ENCODE results near the gene CDH22. TPM values are rescaled to one million over a fixed set of nuclear protein-coding genes. Genes with fewer than 3 reads are reported as not detected.

The CDH22 gene
- polyA plus RNA-seq, 1 donor from 2014 or later = 2.1 TPM

DNA sequence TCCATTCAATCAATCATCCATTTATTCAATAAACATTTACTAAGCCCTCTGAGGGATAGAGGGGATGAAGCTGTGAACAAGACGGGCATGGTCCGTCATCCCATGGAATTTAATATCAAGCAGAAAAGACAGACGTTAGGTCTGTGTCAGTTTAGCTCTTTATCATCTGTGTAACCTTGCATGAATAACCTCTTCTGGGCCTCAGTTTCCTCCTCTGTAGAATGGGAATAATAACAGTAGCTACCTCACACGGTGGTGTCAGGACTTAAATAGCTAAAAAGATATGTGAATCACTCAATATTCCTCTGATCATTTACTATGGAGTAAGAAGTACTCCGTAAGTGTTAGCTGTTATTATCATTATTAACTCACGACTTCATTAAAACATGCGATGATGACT, 21.3 kb downstream of the CDH22 start:
- TF ChIP-seq POLR2AphosphoS5 (IDR thresholded peaks at IDR 0.05) (no peak), TAF1 (IDR thresholded peaks at IDR 0.05; ENCODE audit: low read depth) (no peak), MXI1 (conservative IDR thresholded peaks at IDR 0.05; ENCODE audit: poor library complexity, severe bottlenecking) (no peak), EZH2 (IDR thresholded peaks at IDR 0.05; ENCODE audit: borderline replicate concordance, insufficient read depth, low read length, poor library complexity, severe bottlenecking) (no peak), RAD21 (conservative IDR thresholded peaks at IDR 0.05) (no peak), EP300 (conservative IDR thresholded peaks at IDR 0.05; ENCODE audit: poor library complexity, severe bottlenecking) (no peak), SMC3 (conservative IDR thresholded peaks at IDR 0.05; ENCODE audit: poor library complexity) (no peak)
- TF ChIP-seq, protein P1, sequence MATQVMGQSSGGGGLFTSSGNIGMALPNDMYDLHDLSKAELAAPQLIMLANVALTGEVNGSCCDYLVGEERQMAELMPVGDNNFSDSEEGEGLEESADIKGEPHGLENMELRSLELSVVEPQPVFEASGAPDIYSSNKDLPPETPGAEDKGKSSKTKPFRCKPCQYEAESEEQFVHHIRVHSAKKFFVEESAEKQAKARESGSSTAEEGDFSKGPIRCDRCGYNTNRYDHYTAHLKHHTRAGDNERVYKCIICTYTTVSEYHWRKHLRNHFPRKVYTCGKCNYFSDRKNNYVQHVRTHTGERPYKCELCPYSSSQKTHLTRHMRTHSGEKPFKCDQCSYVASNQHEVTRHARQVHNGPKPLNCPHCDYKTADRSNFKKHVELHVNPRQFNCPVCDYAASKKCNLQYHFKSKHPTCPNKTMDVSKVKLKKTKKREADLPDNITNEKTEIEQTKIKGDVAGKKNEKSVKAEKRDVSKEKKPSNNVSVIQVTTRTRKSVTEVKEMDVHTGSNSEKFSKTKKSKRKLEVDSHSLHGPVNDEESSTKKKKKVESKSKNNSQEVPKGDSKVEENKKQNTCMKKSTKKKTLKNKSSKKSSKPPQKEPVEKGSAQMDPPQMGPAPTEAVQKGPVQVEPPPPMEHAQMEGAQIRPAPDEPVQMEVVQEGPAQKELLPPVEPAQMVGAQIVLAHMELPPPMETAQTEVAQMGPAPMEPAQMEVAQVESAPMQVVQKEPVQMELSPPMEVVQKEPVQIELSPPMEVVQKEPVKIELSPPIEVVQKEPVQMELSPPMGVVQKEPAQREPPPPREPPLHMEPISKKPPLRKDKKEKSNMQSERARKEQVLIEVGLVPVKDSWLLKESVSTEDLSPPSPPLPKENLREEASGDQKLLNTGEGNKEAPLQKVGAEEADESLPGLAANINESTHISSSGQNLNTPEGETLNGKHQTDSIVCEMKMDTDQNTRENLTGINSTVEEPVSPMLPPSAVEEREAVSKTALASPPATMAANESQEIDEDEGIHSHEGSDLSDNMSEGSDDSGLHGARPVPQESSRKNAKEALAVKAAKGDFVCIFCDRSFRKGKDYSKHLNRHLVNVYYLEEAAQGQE (IDR thresholded peaks at IDR 0.05; ENCODE audit: borderline replicate concordance) = no peak
- TF ChIP-seq, protein P2, sequence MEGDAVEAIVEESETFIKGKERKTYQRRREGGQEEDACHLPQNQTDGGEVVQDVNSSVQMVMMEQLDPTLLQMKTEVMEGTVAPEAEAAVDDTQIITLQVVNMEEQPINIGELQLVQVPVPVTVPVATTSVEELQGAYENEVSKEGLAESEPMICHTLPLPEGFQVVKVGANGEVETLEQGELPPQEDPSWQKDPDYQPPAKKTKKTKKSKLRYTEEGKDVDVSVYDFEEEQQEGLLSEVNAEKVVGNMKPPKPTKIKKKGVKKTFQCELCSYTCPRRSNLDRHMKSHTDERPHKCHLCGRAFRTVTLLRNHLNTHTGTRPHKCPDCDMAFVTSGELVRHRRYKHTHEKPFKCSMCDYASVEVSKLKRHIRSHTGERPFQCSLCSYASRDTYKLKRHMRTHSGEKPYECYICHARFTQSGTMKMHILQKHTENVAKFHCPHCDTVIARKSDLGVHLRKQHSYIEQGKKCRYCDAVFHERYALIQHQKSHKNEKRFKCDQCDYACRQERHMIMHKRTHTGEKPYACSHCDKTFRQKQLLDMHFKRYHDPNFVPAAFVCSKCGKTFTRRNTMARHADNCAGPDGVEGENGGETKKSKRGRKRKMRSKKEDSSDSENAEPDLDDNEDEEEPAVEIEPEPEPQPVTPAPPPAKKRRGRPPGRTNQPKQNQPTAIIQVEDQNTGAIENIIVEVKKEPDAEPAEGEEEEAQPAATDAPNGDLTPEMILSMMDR (IDR thresholded peaks at IDR 0.05; ENCODE audit: poor library complexity, severe bottlenecking) = no peak
- Histone ChIP-seq H3K9me3 (ENCODE audit: low read length) (no peaks in the 10 kb centered on the region), H3K4me3 (ENCODE audit: low read length) (no peak overlapping the region), H3K36me3 (ENCODE audit: insufficient read depth, low read length) (no peaks in the 10 kb centered on the region), H3K27me3 (ENCODE audit: insufficient read depth, low read depth, low read length) (no peaks in the 10 kb centered on the region), H2AFZ (ENCODE audit: low read depth, low read length) (no peak overlapping the region), H3K9ac (ENCODE audit: low read length) (no peak overlapping the region), H3K79me2 (replicated peaks; ENCODE audit: insufficient read depth, low read length) (no peaks in the 10 kb centered on the region), H3K9me2 (ENCODE audit: insufficient read depth, low read length) (no peaks in the 10 kb centered on the region), H3F3A (ENCODE audit: insufficient read depth, low read length, poor library complexity, severe bottlenecking) (no peaks in the 10 kb centered on the region), H4K20me1 (ENCODE audit: insufficient read depth) (no peaks in the 10 kb centered on the region), H3K27ac (ENCODE audit: low read length) (no peak overlapping the region), H3K4me2 (ENCODE audit: low read length) (no peak overlapping the region)

DNA sequence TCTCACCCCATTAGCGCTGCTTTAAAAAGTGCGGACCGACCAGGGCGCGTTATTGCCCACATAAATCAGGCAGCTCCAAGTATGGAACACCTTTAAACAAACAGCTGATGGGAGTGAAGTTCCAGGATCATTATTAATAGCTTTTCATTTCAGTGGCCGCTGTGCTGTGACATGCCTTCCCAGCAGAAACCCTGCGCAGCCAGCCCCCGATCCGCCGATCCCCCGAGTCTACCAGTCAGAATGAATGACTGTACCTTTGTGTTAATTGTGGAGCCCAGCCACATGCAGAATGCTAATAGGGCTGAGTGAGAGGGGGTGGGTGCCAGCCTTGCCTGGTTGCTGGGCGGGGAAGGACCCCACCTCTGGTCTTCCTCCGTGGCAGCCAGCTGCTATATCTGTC, 21.9 kb downstream of the CDH22 start:
- H3F3A ChIP-seq (ENCODE audit: insufficient read depth, low read length, poor library complexity, severe bottlenecking) = no peaks in the 10 kb centered on the region
- H3K9me2 ChIP-seq (ENCODE audit: insufficient read depth, low read length) = no peaks in the 10 kb centered on the region
- no peaks in the 10 kb centered on the region for H4K20me1 ChIP-seq (ENCODE audit: insufficient read depth)
- H3K27ac ChIP-seq (ENCODE audit: low read length) = peak overlapping the region; percentile 32
- no peaks in the 10 kb centered on the region for H3K79me2 ChIP-seq (replicated peaks; ENCODE audit: insufficient read depth, low read length)
- no peak overlapping the region for H3K9ac ChIP-seq (ENCODE audit: low read length)
- no peak overlapping the region for H2AFZ ChIP-seq (ENCODE audit: low read depth, low read length)
- H3K27me3 ChIP-seq (ENCODE audit: insufficient read depth, low read depth, low read length) = no peaks in the 10 kb centered on the region
- peak overlapping the region; percentile 18 for H3K4me2 ChIP-seq (ENCODE audit: low read length)
- H3K36me3 ChIP-seq (ENCODE audit: insufficient read depth, low read length) = no peaks in the 10 kb centered on the region
- H3K4me3 ChIP-seq (ENCODE audit: low read length) = peak overlapping the region; percentile 34
- TF ChIP-seq MXI1 (conservative IDR thresholded peaks at IDR 0.05; ENCODE audit: poor library complexity, severe bottlenecking) (no peak), EP300 (conservative IDR thresholded peaks at IDR 0.05; ENCODE audit: poor library complexity, severe bottlenecking) (no peak)
- TF ChIP-seq, protein P2 (IDR thresholded peaks at IDR 0.05; ENCODE audit: poor library complexity, severe bottlenecking) = no peak
- TF ChIP-seq, protein P1 (IDR thresholded peaks at IDR 0.05; ENCODE audit: borderline replicate concordance) = no peak
- no peaks in the 10 kb centered on the region for H3K9me3 ChIP-seq (ENCODE audit: low read length)

All from neural cell (in vitro differentiated cells).